ENCODE results near the gene ORM2. TPM values are rescaled to one million over a fixed set of nuclear protein-coding genes. Genes with fewer than 3 reads are reported as not detected.

ORM2 gene
- total RNA-seq, 1 donor from 2014 or later = not detected

GRCh38 chr9:114304416-114305188, 25.1 kb upstream of the ORM2 start:
- H3K36me3 Mint-ChIP-seq (ENCODE audit: low read depth) = no peaks in the 10 kb centered on the region
- H3K9me3 Mint-ChIP-seq = no peaks in the 10 kb centered on the region
- H3K27me3 Mint-ChIP-seq = no peaks in the 10 kb centered on the region
- DNase-seq (peak; percentile 12), ATAC-seq (ENCODE audit: low read depth) (no peak)
- ChIA-PET CTCF (interaction anchor here (0.6 kb wide), 1 partner anchor 246 kb away, joined by 4 read pairs; no protein-coding TSS in a partner anchor), POLR2A (no interaction called here)
- no peak overlapping the region for H3K4me3 Mint-ChIP-seq
- peaks cover 6% of the 10 kb centered on the region for H3K4me1 Mint-ChIP-seq
- intact Hi-C loops (cut with micrococcal nuclease) = loop anchor here (1.0 kb wide), 2 partner anchors 149 to 222 kb away; partner anchors contain the start of gene COL27A1
- no peak overlapping the region for H3K27ac Mint-ChIP-seq
- TF ChIP-seq CTCF (IDR thresholded peaks at IDR 0.05) = no peak

- Mint-ChIP-seq H3K4me3 (no peak overlapping the region), H3K9me3 (no peaks in the 10 kb centered on the region), H3K4me1 (peaks cover 6% of the 10 kb centered on the region), H3K36me3 (ENCODE audit: low read depth) (no peaks in the 10 kb centered on the region), H3K27me3 (no peaks in the 10 kb centered on the region), H3K27ac (no peak overlapping the region)
- TF ChIP-seq CTCF (IDR thresholded peaks at IDR 0.05) = no peak
- ChIA-PET POLR2A (no interaction called here), CTCF (no interaction called here)
- no peak for DNase-seq
- intact Hi-C loops (cut with micrococcal nuclease) = no loop called here
- ATAC-seq (ENCODE audit: low read depth) = no peak
These were observed 21.8 kb upstream of the ORM2 start for GRCh38 chr9:114307899-114308267.

- peaks cover 6% of the 10 kb centered on the region for H3K4me1 Mint-ChIP-seq
- POLR2A ChIA-PET = no interaction called here
- ATAC-seq (ENCODE audit: low read depth) (no peak), DNase-seq (peak; percentile 14)
- TF ChIP-seq CTCF (IDR thresholded peaks at IDR 0.05) = no peak
- H3K27me3 Mint-ChIP-seq = no peaks in the 10 kb centered on the region
- no peak overlapping the region for H3K27ac Mint-ChIP-seq
- no peaks in the 10 kb centered on the region for H3K36me3 Mint-ChIP-seq (ENCODE audit: low read depth)
- no peak overlapping the region for H3K4me3 Mint-ChIP-seq
- H3K9me3 Mint-ChIP-seq = no peaks in the 10 kb centered on the region
- CTCF ChIA-PET = no interaction called here
- intact Hi-C loops (cut with micrococcal nuclease) = no loop called here
These were observed 21.2 kb upstream of the ORM2 start for GRCh38 chr9:114308361-114308950.

- H3K4me3 Mint-ChIP-seq = no peak overlapping the region
- no peak for TF ChIP-seq CTCF (IDR thresholded peaks at IDR 0.05)
- DNase-seq (peak; percentile 1), ATAC-seq (ENCODE audit: low read depth) (no peak)
- intact Hi-C loops (cut with micrococcal nuclease) = no loop called here
- H3K36me3 Mint-ChIP-seq (ENCODE audit: low read depth) = no peaks in the 10 kb centered on the region
- peaks cover 6% of the 10 kb centered on the region for H3K4me1 Mint-ChIP-seq
- H3K27me3 Mint-ChIP-seq = no peaks in the 10 kb centered on the region
- POLR2A ChIA-PET = no interaction called here
- H3K9me3 Mint-ChIP-seq = no peaks in the 10 kb centered on the region
- CTCF ChIA-PET = no interaction called here
- no peak overlapping the region for H3K27ac Mint-ChIP-seq
These were observed 20.6 kb upstream of the ORM2 start for GRCh38 chr9:114309096-114309495.

GRCh38 chr9:114310471-114311450, 18.9 kb upstream of the ORM2 start:
- CTCF ChIA-PET = no interaction called here
- Mint-ChIP-seq H3K27me3 (no peaks in the 10 kb centered on the region), H3K4me1 (peaks cover 2% of the 10 kb centered on the region), H3K27ac (no peak overlapping the region), H3K4me3 (no peak overlapping the region), H3K36me3 (ENCODE audit: low read depth) (no peaks in the 10 kb centered on the region), H3K9me3 (no peaks in the 10 kb centered on the region)
- POLR2A ChIA-PET = no interaction called here
- TF ChIP-seq CTCF (IDR thresholded peaks at IDR 0.05) = no peak
- intact Hi-C loops (cut with micrococcal nuclease) = no loop called here
- DNase-seq (no peak), ATAC-seq (ENCODE audit: low read depth) (no peak)
